8988T (cell line): Measurements from ENCODE around the gene HESX1.

Source experiments
- DNase-seq: peaks from one replicate; pipeline ENCODE4 v3.0.0; 2011

The HESX1 gene

DNA sequence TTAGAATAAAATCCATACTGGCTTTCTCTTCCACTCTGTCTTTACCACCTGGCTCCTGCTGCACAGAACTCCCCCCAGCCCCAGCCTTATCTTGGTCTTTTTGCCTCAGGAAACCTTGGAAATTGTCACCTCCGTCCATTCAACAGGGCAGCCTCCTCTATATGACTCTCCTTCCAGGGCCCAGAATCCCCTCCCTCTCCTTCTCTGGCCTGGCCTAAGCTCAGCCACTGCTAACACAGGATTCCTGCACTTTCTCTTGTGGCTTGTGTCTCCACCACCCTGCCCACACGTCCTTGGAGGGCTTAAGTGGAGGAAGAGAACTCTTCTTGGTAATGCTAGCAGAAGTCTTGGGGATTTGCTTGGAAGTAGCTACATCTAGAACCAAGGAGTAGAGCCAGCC is 33.1 kb downstream of the HESX1 start:
- no peak for DNase-seq

DNA sequence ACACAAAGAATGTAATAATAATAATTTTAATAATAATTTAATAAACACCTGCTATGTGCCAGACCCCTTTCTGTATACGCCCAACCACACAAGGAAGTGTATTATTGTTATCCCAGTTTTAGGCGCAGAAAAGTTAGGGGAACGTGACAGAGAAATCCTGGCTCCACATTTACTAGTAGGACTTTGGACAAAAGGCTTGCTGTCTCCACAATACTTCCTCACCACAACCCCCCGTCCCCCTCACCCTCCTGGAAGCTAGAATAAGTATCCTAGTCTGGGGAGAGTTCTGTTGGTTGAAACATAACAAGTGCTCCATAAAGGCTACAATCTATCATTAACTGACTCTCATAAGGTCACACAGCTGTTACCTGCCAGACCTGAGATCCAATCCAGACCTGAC is 34.1 kb downstream of the HESX1 start:
- DNase-seq, result no peak

DNA sequence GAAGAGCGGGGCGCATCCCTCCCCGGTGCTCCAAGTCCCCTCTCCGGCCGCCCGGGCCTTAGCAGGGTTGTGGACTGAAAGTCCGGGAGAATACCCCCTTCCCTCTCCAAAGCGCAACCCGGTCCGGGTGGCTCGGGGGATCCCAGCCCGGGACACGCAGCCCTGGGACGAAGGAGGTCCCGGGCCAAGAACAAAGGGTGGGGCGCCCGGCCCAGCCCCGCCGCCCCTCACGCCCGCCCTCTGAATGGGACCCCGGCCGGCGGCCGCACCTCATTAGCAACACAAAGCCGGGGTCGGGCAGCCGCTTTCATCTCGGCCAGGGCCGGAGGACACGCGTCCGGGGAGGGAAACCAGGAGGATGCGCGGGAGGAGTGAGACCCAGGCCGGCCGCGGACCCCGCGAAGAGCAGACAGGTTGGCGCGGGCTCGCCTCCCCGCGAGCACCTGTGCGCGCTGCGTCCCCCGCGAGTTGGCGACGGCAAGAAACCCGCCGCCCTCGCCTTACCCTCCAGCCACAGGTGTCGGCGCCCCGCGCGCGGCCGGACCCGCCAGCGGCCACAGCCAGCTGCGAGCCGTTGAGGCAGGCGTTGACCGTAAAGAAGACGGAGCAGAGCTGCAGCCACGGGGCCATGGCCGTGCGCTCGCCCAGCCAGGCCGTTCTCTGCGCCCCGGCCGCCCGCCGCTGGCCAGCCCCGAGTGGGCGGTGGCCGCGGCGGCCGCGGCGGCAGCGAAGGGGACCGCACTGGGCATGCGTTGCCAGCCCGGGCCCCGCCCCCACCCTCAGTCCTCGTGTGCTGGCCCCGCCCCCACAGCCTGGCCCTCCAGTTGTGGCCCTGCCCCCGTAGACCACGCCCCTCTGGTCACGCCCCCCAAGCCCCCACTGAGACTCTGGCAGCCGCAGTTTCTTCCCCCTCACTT is 34.9 kb downstream of the HESX1 start, which contains the start of gene IL17RD:
IL17RD (minus strand) TSS at position 697 of the 917 bp plus-strand sequence; CDS start at position 630, 67 bp downstream.
- DNase-seq, result peak; percentile 72

GRCh38 chr3:57164217-57164656 is 35.5 kb downstream of the HESX1 start:
- DNase-seq, result no peak

- no peak for DNase-seq
These were observed 36.0 kb downstream of the HESX1 start for GRCh38 chr3:57163751-57164150.

- DNase-seq, result no peak
These were observed 37.9 kb downstream of the HESX1 start for GRCh38 chr3:57161915-57162314.

- DNase-seq, result no peak
These were observed 38.8 kb downstream of the HESX1 start for GRCh38 chr3:57160765-57161538.

GRCh38 chr3:57160076-57160764 is 39.6 kb downstream of the HESX1 start:
- no peak for DNase-seq

DNA sequence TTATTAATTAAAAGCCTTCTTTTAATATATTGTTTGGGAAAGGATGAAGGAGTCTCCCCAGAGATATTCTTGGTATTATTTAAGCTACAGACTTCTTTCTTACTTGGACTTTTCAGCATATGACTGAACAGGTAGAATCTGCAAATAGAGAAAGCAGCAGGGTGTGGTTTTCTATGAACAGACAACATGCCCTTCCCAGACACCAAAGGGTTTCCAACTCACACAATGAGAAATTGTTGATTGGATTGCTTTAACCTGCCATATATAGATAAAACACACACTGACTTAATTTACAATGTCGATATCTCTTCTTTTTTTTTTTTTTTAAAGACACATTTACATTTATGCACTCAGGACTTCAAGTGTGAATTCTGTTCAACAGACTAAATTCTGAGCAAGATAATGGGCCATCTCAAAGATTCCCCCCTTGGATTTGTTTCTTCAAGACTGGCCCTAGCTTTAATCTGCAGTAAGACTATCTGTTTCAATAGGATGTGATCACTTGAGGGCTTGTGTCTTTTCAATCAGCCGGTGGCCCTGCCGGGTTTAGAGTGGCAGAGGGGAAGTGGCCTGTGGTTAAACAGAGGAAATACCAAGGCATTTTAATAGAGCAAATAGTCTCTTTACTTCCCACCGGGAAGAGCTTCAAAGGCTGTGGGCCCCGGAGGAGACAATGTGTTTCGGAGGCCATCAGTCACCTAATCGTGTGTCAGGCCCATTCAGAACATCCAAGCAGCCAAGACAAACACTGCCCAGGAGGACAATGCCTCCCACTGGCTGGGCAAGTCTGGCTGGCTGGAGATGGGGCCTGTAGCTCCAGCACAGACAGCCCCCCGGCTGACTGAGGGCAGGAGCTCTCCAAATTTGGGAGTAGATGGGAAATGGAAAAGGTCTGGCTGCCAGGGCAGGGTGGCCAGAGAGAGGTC is 40.7 kb downstream of the HESX1 start:
- no peak for DNase-seq

DNA sequence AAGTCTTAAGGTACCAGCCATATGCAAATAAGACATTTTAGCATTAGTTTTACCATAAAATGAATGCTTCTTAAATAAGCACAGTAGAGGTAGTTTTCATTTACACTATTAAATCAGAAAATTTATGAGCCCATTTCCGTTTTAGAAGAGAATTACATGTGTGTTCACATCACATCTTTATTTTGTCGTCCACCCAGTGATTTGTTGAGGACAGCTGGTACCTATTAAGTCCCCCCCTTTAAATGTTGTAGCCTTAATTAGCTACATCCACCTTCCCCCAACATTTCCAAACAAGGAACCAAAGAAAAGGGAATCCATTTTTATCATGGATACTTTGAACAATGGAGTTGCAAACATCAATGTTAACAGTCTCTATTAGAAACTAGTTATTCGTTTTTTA is 41.5 kb downstream of the HESX1 start:
- no peak for DNase-seq

DNA sequence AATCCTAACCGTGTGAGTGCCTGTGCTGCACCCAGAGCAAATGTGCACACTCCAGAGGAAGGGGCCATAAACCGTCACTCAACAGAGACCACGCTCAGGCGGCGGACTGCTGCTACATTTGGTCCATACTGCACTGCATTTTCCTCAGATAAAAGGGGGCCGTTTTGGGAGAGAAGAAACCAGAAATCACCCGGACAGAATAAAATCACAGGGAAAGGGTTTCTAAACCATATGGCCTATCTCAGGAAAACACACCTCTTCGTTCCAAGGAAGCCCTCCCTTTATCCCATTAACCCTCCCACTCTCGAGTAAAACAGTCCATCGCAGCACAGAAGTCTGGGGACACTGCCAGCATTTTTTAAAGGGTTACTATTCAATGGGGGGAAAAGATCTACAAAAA is 42.2 kb downstream of the HESX1 start:
- DNase-seq, result no peak

- DNase-seq, result no peak
These were observed 44.5 kb downstream of the HESX1 start for GRCh38 chr3:57155310-57155643.

DNA sequence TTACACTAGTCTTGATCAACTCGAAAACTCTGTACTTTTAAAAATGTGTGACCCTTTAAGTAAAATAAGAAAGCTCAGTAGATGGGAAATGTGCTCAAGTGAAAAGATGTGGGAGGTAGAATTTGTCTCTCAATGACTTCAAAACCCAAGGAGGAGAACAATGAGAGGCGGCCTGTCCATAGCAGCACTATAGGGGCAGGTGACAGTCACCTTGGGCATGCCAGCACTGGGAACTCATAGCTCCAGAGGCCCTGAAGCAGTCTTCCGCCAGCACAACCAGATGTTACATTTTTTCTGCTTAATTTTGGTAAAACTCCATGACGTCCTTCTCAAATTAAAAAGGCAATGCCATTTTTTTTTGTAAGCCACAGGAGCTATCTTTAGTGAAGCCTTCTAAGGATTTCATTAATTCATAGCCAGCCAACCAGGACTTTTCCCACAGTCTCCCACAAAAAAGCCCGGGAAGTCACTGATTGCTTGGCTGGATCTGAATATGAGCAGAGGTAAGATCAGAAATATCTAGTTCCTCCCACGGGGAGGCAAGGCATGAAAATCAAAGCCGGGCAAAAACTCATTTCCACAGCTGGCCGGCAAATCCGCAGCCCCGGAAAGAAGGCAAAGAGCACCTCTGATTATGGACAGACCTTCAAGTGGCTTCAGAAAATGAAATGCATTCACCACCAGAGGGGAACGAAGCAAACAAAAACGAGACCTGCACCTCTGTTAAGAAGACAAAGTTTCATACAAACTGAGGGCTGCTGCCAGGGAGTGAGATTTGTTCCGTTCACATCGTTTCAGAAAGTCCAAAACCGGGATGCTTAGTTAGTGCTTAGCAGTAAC is 45.1 kb downstream of the HESX1 start:
- DNase-seq, result no peak

- DNase-seq, result no peak
These were observed 47.3 kb downstream of the HESX1 start for GRCh38 chr3:57152151-57153143.

GRCh38 chr3:57151749-57152148 is 48.0 kb downstream of the HESX1 start:
- DNase-seq, result no peak

DNA sequence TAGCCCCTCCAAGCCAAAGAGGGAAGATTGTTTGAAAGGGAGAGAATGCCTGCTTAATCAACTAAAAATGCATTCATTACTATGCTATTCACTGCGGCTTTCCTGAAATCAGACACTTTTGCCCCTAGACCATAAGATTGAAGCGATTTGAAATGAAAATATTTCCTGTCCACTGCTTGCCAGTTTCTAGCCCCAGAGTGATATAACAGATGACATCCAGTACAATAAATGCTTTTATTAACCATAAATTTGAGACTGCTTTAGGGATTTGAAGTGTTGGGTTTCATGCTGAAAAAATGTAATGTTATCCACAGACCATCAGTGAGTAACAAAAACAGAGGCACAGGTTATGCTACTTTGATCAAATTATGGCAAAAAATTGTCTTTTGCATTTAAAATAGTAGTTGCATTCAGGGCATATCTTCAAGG is 48.7 kb downstream of the HESX1 start:
- DNase-seq, result no peak

- DNase-seq, result no peak
These were observed 49.6 kb downstream of the HESX1 start for GRCh38 chr3:57150113-57150581.
